Measurements from ENCODE around the gene APOLD1.
"Not testable (repeated sequence)": the region's sequence is repeated elsewhere in the genome, so short reads cannot be mapped to it uniquely, and the experiment has no call there.

Gene APOLD1

DNA sequence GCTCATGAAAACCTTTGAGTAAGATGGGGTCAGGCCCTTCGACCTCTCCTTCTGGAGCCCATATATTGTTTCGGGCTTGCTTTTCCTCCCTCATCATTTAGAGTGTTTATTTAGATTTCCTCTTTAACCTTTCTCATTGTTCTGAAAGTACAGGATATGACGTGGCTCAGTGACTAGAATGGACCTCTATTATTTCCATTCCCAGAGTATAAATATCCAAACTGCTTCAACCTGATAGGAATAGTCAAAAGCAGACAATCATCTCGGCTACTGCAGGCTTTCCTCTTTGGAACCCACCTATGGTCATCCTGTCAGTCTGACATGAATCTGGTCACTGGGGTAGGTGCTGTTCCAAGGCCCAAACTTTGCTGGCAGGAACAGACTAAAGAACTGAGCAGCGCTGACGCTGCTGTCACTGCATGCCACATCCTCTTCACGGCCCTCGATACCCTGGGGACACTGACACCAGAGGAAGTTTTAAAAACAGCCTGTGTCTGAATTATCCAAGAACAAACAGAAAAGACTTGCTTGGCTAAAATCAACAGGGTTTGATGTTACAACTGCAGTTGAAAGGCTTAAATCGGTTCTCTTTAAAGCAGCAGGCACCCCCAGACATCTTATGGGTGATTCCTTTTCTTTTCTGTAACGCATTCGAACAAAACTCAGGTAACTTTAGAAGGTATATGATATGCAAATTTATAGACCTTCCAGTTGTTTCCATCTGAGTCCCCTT lies 22.7 kb downstream of the APOLD1 start:
- DNase-seq (ENCODE audit: low read depth, low spot score) = no peak

DNA sequence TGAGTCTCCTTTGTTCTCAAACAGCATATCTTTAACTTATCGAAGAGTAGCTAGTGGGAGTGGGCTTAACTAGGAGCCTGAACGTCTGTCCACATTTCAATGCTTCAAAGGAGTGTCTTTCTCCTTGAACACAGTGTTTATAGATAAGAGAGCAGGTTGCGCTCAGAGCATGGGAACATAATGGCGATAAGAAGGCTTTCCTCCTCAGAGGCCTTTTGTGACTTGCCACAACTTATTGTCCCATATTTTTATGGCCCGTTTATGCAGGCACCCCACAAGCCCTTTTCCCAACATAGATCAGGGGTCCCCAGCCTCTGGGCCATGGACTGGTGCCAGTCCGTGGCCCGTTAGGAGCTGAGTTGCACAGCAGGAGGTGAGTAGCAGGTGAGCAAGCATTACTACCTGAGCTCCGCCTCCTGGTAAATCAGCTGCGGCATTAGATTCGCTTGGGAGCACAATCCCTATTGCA lies 25.1 kb downstream of the APOLD1 start:
- no peak for DNase-seq (ENCODE audit: low read depth, low spot score)

DNA sequence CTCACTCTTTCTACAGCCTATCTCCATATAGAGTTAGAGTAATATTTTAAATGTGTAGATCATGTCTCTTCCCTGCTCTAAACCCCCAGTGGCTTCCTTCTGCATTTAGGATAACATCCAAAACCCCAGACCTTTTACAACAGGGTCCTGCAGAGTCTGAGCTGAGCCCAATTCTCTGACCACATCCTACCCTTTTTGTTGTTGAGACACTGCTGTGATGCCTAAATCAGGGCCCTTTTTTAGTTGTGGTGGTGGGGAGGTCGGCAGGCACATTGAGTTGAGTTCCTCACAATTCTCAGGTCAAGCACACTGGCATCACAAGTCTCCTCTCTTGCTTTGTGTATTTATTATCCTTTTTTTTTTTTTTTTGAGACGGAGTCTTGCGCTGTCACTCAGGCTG lies 25.9 kb downstream of the APOLD1 start:
- DNase-seq (ENCODE audit: low read depth, low spot score) = no peak

DNA sequence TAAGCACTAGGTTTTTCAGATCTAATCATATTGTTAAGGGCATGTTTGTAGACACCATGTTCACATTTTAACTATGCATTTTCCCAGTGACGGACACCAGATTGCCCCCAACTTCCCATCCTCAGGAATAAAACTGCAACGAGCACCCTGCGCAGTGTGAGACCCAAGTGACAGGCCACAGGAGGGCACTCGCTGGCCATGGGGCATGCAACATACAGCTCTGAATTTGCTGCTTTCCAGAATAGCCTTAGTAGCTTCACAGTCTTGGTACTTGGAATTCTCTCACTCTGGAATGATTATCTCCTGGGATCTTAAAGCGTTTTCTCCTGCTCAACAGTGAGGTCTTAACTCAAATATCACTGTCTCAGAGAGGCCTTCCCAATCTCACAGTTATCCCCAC lies 26.7 kb downstream of the APOLD1 start:
- DNase-seq (ENCODE audit: low read depth, low spot score) = no peak

DNA sequence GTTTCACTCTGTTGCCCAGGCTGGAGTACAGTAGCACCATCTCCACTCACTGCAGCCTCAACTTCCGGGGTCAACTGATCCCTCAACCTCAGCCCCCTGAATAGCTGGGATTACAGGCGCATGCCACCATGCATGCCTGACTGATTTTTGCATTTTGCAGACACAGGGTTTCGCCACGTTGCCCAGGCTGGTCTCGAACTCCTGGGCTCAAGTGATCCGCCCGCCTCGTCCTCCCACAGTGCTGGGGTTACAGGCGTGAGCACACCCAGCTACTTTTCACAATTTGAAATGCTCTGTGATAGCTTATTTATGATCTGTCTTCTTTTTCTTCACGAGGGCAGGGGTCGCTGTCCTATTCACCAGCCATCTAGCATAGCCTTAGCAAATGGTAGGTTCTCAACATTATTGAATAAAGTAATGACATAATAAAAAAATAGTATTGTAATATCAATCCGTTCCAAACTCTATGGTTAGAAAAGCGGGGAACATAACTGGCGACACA lies 27.2 kb downstream of the APOLD1 start:
- no peak for DNase-seq (ENCODE audit: low read depth, low spot score)

DNA sequence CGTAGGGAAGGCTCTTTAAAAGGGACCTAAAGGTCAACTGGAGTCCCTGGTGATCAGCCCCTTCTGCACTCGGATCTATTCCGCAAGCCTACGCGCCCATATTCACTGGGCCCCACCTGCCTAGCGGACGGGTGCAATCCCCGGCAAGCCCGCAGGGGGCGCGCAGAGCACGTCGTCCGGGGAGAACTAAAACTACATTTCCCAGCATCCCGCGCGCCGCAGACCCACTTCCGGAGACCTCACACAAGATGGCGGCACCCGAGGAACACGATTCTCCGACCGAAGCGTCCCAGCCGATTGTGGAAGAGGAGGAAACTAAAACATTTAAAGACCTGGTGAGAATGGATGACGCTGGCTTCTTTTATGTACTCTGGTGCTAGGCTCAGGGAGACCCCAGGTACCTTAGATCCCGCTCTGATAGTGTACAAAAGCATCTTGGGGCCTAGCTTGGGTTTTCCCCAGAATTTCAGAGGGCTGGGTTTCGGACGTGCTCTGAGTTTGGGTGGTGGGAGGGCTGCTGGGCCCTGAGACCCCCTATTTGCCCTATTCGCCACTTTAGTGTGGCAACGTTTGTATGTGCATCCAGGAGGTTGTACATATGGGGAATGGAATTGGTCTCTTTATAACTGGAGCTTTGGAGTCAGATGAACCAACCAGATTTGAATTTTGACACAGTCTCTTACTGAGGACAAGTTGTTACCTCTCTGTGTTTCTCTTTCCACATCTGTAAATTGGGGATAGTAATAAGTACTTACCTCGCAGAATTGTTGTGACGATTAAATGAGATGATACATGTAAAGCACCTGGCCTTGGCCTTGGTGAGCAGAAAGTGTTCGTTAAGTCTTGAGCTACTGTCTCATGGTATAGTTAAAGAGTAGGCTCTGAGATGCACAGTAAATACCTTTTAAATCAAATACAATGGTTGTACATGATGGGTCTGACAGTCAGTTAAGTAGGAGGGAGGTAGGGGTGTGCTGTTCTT lies 28.0 kb downstream of the APOLD1 start, which contains the start of gene DDX47:
Gene DDX47 (plus strand): TSS at position 227 of the 982 bp plus-strand sequence. CDS start 22 bp downstream, at position 249.
- peak; percentile 95 for DNase-seq (ENCODE audit: low read depth, low spot score)

DNA sequence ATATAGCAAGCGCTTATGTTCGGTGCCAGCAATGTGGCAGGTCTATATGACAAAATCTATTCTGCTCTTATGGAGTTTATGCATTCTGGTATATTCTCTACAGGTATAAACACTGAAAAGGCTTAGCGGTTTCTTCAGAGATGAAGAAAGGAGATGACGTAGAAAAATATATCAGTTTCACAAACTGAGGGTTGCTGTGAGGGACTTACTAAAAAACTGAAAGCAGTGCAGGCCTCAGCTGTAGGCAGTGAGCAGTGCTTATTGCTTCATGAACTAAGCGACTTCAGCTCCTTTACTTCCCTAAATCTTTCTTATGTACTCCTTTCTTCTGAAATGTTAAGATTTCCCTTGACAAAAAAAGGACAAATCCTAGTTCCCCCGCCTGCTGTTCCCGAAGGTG lies 32.2 kb downstream of the APOLD1 start:
- no peak for DNase-seq (ENCODE audit: low read depth, low spot score)

DNA sequence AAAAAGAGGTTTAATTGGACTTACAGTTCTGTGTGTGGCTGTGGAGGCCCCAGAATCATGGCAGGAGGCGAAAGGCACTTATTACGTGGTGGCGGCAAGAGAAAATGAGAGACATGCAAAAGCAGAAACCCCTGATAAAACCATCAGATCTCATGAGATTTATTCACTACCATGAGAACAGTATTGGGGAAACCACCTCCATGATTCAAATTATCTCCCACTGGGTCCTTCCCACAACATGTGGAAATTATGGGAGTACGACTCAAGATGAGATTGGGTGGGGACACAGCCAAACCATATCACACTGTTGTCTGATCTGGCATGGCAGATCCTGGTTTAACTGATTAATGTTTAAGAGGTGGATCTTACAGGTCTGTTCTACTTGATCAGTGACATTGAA lies 33.2 kb downstream of the APOLD1 start:
- DNase-seq (ENCODE audit: low read depth, low spot score) = no peak

DNA sequence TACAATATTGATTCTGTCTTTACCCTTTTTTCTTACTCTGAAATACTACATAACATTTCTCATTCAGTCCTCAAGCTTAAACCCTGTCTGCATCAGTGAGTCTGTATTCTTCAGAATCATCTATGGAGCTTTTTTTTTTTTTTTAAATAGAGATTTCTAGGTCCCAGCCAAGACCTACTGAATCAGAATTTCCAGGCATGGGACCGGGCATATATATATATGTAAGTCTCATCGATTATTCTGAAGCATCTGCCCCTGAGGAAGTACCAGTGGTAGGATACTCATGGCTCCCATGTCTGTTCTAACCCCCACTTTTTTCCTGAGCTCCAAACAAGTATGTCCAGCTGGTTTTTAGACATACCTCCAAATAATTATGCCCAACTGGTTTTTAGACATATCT lies 33.8 kb downstream of the APOLD1 start:
- no peak for DNase-seq (ENCODE audit: low read depth, low spot score)

DNA sequence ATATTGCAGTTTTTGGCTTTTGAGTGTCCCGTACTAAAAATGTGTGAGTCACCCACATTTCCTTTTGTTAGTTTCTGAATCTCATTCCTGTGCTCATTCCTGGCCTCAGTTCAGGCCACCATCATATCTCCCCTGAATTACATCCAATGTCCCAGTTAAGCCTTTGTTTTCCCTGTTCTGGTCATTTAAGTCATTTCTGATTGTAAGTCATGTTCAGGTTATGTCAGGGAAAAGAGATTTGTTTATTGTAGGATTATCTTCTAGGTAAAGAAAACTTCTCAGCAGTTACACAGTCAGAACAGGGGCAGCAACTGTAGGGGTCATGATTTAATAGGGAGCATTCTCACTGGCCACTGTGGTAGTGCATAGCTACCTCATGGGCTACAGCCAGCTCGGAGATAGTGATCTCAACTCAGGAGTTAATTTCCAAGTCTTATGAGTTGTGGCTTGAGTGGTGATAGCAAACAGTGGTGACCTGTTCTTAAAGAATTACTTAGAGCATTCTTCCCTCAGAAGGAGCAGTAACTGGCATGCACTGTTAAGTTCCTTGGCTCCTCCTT lies 34.4 kb downstream of the APOLD1 start:
- no peak for DNase-seq (ENCODE audit: low read depth, low spot score)

DNA sequence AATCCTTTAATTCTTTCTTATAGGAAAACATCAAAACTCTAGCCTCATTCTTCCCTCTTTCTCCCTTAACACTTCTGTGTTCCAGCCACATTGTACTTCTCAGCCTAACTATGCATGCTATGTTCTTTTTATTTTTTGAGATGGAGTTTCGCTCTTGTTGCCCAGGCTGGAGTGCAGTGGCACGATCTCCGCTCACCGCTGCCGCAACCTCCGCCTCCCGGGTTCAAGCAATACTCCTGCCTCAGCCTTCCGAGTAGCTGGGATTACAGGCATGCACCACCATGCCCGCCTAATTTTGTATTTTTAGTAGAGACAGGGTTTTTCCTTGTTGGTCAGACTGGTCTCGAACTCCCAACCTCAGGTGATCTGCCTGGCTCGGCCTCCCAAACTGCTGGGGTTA lies 34.9 kb downstream of the APOLD1 start:
- not testable (repeated sequence) for DNase-seq (ENCODE audit: low read depth, low spot score)

DNA sequence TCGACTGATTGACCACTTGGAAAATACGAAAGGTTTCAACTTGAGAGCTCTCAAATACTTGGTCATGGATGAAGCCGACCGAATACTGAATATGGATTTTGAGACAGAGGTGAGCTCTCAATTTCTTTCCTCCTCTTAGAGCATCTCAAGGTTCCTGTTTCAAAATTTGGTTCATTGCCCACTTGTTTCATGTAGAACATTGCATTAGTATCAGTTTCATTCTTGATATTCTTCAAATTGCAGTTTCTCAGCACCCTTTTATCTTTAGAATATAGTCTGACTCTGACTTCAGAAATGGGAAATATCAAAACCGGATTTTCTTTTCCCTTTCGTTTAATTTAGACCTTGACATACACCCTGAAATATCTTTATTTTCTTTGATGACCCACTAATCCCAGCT lies 36.5 kb downstream of the APOLD1 start:
- no peak for DNase-seq (ENCODE audit: low read depth, low spot score)

DNA sequence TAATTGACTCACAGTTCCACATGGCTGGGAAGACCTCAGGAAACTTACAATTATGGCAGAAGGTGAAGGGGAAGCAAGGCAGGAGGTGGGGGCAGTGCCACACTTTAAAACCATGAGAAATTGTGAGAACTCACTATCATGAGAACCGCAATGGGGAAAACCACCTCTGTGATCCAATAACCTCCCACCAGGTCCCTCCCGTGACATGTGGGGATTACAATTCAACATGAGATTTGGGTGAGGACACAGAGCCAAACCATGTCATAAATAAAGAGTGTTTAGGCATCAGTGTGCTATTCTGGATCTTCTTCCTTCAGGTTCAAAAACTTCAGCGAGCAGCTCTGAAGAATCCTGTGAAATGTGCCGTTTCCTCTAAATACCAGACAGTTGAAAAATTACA lies 37.4 kb downstream of the APOLD1 start:
- DNase-seq (ENCODE audit: low read depth, low spot score) = no peak

DNA sequence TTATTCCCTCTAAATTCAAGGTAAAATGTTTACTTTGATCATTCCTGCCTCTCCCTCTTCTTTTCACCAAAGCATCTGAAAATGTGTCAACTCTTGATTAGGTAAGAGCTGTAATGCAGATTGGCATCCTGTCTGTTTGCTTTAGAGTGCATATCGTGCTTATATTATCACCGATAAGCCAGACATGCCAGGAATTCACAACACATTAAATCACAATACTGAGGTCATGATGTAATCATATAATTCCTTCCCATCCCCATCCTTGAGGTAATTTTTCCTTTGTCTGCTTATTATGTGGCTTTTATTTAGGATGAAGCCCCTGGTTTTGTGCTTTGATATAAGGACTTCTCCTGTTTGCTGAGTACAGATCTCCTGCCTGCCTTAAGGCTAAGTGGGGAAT lies 37.8 kb downstream of the APOLD1 start:
- no peak for DNase-seq (ENCODE audit: low read depth, low spot score)

DNA sequence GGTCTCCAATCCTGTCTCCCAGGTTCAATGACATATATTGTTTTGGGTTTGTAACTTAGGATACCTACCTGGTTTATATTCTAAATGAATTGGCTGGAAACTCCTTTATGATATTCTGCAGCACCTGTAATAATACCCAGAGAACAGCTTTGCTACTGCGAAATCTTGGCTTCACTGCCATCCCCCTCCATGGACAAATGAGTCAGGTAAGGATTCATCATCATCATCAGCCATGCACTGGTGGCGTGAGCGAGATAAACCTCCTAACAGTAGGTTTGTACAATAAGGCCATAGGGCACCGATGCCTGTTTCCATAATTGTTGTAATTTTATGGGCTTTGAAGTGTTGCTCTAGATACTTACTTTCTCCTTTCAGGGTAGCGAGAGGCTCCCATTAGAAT lies 38.4 kb downstream of the APOLD1 start:
- DNase-seq (ENCODE audit: low read depth, low spot score) = no peak

DNA sequence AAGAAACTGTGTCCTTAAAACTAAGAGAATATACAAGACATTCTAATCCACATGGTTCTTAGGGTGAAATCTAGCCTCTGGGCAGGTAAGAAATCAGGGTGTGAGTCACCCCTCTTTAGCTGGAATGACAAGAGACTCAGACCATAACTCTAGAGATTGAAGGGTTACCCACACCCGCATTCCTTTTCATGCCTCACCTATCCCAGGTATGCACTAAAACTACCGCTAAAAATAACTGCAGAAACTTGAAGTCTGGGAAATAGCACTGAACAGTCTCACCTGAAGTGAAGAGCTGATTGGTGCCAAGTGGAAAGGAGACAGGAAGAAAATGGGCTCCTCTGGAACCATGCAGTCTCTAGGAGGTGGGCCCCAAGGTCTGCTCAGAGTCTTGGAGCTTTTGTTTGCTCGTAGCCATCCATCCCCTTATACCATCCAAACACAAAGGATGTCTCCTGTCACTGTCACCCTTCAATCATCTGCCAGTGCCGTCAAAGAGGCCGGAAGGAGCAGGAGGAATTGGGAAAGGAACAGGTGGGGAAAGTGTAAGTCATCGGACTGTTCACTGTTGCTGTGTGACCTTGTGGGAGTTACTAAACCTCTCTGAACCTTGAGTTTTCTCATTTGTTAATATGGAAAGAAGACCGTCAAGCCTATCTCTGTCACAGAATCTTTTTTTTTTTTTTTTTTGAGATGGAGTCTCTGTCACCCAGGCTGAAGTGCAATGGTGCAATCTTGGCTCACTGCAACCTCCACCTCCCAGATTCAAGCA lies 50.1 kb downstream of the APOLD1 start:
- no peak for DNase-seq (ENCODE audit: low read depth, low spot score)

DNA sequence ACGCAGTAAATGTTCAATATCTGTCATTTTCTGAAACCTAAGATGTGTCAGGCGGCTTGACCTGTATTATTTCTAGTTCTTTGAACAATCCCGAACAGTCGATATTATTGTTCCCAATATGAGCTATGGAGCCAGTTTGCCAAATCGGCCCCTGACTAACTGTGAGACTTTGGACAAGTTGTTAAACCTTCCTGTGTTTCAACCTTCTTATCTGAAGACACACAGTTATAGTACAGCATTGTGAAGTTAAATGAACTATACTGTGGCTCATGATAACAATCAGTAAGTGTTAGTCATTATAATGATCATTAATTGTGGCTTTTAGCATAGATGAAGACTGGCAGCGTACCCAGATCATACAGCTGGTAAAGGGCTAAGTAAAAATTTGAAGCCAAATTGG lies 51.1 kb downstream of the APOLD1 start:
- DNase-seq (ENCODE audit: low read depth, low spot score) = no peak

DNA sequence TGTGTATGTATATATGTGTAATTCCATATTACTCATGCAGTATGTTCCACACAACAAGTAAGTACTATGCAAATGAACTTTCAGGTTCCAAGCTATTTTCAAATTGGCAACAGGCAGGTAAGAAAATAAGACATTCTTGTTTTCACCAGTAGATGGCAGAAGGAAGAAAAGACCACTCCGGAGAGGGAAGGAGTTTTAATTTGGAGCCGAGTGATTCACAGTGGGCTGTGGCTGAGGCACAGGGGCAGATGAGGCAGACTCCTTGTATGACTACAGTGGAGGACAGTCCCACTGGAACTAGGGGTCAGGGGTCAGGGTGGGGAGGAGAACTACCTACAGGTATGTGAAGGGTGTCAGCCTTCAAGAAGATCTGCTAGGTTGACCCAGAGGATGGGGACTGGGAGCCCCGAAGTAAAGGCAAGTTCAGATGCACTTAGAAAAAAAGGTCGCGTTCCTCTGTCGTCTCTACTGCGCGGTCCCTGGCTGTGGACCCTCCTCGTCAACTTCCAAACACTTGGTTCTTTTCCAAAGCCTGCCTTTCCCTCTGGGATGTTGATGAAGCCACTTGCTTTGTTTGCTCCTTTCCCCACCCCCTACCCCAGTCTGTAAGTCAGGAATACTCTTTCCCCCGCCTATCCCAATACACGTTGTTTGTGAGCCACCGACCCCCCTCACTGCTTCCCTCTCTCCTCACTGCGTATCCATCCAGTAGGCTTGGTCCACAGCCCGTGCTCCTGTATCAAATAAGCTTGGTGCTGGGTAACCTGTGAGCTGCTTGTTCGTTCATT lies 51.8 kb downstream of the APOLD1 start:
- peak; percentile 6 for DNase-seq (ENCODE audit: low read depth, low spot score)

DNA sequence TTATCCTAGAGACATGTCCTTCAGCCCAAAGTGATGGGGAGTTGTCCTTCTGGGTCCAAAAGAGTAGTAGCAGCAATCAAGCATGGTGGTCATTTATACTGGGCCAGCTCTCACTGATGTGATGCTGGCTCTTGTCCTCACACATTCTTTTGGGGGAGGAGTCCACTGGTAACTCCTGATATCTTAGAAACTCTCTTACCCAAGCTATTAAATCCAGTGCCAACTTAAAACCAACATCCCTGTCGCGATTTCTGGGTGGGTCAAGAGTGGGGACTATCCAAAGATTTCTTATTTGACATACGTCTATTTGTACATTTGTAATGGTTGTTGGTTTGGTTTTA lies 52.3 kb downstream of the APOLD1 start:
- DNase-seq (ENCODE audit: low read depth, low spot score) = no peak

DNA sequence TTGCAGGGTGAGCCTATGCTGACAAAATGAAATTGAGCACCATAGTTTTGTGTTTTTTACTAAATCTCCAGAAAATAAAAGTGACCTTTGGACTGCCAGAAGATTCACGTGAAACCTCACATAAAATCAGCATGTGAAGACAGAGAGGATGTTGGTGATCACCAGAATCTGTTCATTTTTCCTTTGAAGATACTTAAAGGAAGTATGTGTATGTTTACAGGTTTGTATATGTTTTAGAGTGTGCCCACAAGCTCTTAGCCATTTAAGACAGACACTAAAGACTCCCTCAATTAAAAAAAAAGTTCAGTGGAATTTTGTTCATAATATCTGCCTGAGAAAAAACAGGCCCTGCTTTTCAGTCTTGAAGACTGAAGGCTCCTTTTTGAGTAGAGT lies 53.5 kb downstream of the APOLD1 start:
- DNase-seq (ENCODE audit: low read depth, low spot score) = no peak

DNA sequence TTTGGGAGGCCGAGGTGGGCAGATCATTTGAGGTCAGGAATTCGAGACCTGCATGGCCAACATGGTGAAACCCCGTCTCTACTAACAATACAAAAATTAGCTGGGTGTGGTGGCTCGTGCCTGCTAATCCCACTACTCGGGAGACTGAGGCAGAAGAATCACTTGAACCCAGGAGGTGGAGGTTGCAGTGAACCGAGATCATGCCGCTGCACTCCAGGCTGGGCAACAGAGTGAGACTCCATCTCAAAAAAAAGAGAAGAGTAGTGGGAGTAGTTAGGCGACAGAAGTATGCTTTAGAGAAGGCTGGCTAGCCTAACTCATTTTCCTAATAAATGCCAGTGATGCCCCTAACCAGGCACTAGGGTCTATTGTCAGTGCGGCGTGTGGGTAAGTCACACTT lies 54.0 kb downstream of the APOLD1 start:
- DNase-seq (ENCODE audit: low read depth, low spot score) = not testable (repeated sequence)
